ENCODE results near the gene MYO19.

GRCh38 chr17:36544044-36544306, 9.3 kb upstream of the MYO19 start:
- TF ChIP-seq CTCF (IDR thresholded peaks at IDR 0.05) (no peak), EP300 (IDR thresholded peaks at IDR 0.05) (no peak), POLR2A (IDR thresholded peaks at IDR 0.05) (no peak)

Data from ovary (tissue), 3 donors.